Parathyroid adenoma (tissue), 2 donors: ENCODE measurements around the gene FTL.

Source experiments
- H2AFZ ChIP-seq: fragments of 300-600 bp; sonication (generic); one replicate; pipeline ENCODE4 v1.7.0; 2017; ENCODE audit warnings: antibody characterized with exemption, mild to moderate bottlenecking
- H3K27ac ChIP-seq: fragments of 300-600 bp; sonication (generic); one replicate; pipeline ENCODE4 v1.7.0; 2017
- H3K27me3 ChIP-seq: fragments of 300-600 bp; sonication (generic); one replicate; pipeline ENCODE4 v1.7.0; 2017; ENCODE audit warnings: low read length; ENCODE audit not compliant: control insufficient read depth, insufficient read depth
- H3K36me3 ChIP-seq: fragments of 300-600 bp; sonication (generic); one replicate; pipeline ENCODE4 v1.7.0; 2017; ENCODE audit warnings: low read length; ENCODE audit not compliant: control insufficient read depth, insufficient read depth
- H3K4me1 ChIP-seq: fragments of 300-600 bp; sonication (generic); one replicate; pipeline ENCODE4 v1.7.0; 2017; ENCODE audit warnings: control low read depth
- H3K4me2 ChIP-seq: fragments of 300-600 bp; sonication (generic); one replicate; pipeline ENCODE4 v1.7.0; 2017; ENCODE audit warnings: low read length
- H3K4me3 ChIP-seq: fragments of 300-600 bp; sonication (generic); one replicate; pipeline ENCODE4 v1.7.0; 2017; ENCODE audit warnings: low read depth, low read length
- H3K79me2 ChIP-seq: fragments of 300-600 bp; sonication (generic); one replicate; pipeline ENCODE4 v1.7.0; 2017; ENCODE audit warnings: control low read depth
- H3K9ac ChIP-seq: fragments of 300-600 bp; sonication (generic); one replicate; pipeline ENCODE4 v1.7.0; 2017; ENCODE audit warnings: mild to moderate bottlenecking
- H3K9me3 ChIP-seq: fragments of 300-600 bp; sonication (generic); one replicate; pipeline ENCODE4 v1.7.0; 2017; ENCODE audit warnings: low read length; ENCODE audit not compliant: control insufficient read depth
- TF ChIP-seq, protein P1 (sequence below): fragments of 300-600 bp; sonication (generic); IDR thresholded peaks from one replicate; pipeline ENCODE4 v1.7.0; 2017; ENCODE audit warnings: antibody characterized with exemption, mild to moderate bottlenecking
- donor health status: primary hyperparathyroidism.

FTL gene

DNA sequence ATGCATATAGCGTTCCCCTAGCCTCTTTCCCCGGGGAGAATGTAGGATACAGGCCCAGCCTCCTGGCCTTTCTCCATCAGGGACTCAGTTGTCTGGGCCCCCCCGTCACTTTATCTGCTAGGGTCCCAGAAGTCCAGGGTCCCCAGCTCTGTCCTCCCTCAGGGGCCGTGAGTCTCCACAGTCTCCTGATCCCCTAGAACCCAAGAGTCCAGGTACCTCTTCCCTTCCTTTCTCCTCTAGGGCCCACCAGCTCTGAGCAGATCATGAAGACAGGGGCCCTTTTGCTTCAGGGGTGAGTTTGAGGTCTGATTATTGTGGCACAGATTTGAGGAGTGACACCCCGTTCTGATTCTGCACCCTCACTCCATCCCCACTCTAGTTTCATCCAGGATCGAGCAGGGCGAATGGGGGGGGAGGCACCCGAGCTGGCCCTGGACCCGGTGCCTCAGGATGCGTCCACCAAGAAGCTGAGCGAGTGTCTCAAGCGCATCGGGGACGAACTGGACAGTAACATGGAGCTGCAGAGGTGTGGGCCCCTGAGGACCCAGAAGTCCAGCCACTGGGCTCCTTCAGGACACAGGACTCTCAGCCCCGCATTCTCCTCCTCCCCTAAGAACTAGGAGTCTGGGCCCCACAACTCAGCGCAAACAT lies 9.7 kb upstream of the FTL start:
- Histone ChIP-seq H3K4me1 (peaks cover 4% of the 10 kb centered on the region), H3K4me2 (peak overlapping the region; percentile 95), H3K4me3 (peak overlapping the region; percentile 91), H3K79me2 (no peaks in the 10 kb centered on the region), H3K9ac (peak overlapping the region; percentile 32), H3K36me3 (no peaks in the 10 kb centered on the region), H3K27ac (peak overlapping the region; percentile 51), H2AFZ (peak overlapping the region; percentile 97), H3K27me3 (no peaks in the 10 kb centered on the region), H3K9me3 (no peaks in the 10 kb centered on the region)
- TF ChIP-seq, protein P1, sequence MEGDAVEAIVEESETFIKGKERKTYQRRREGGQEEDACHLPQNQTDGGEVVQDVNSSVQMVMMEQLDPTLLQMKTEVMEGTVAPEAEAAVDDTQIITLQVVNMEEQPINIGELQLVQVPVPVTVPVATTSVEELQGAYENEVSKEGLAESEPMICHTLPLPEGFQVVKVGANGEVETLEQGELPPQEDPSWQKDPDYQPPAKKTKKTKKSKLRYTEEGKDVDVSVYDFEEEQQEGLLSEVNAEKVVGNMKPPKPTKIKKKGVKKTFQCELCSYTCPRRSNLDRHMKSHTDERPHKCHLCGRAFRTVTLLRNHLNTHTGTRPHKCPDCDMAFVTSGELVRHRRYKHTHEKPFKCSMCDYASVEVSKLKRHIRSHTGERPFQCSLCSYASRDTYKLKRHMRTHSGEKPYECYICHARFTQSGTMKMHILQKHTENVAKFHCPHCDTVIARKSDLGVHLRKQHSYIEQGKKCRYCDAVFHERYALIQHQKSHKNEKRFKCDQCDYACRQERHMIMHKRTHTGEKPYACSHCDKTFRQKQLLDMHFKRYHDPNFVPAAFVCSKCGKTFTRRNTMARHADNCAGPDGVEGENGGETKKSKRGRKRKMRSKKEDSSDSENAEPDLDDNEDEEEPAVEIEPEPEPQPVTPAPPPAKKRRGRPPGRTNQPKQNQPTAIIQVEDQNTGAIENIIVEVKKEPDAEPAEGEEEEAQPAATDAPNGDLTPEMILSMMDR = no peak

DNA sequence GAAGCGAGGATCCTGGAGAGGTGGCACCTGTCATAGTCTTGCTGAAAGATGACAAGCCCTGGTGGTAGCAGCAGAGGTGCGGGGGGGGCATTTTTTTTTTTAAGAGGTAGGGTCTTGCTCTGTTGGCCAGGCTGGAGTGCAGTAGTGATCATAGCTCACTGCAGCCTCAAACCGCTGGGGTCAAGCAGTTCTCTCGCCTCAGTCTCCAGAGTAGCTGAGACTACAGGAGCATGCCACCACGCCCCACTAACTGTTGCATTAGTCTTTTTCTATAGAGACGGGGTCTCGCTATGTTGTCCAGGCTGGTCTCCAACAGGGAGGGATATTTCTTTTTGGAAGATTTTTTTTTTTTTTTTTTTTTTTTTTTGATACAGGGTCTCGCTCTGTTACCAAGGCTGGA lies 7.1 kb upstream of the FTL start:
- H3K9ac ChIP-seq = no peak overlapping the region

DNA sequence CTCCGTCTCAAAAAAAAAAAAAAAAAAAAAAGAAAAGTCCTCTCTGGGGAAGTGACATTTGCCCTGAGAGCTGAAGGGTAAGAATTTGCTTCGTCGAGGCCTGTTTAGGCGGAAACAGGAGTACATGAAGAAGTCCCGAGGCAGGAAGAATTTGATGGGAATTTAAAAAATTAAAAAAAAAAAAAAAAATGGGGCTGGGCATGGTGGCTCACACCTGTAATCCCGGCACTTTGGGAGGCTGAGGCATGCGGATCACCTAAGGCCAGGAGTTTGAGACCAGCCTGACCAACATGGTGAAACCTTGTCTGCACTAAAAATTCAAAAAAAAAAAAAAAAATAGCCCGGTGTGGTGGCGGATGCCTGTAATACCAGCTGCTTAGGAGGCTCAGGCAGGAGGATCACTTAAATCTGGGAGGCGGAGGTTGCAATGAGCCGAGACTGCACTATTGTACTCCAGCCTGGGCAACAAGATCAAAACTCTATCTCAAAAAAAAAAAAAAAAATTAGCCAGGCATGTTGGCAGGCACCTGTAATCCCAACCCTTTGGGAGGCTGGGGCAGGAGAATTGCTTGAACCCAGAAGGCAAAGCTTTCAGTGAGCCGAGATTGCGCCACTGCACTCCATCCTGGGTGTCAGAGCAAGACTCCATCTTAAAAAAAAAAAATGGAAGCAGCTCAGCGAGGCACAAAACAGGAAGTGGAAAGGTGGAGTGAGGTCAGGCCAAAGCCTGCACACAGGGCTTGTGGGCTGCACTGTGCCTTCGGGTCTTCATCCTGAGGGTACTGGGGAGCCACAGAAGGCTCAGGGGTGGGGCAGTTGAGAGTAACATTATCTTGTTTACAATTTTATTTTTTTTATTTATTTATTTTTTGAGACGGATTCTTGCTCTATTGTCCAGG lies 5.5 kb upstream of the FTL start:
- Histone ChIP-seq H3K9me3 (no peaks in the 10 kb centered on the region), H3K4me1 (peaks cover 22% of the 10 kb centered on the region), H3K4me3 (no peak overlapping the region), H3K27me3 (no peaks in the 10 kb centered on the region), H3K79me2 (no peaks in the 10 kb centered on the region), H3K27ac (no peak overlapping the region), H3K9ac (no peak overlapping the region), H3K4me2 (no peak overlapping the region), H2AFZ (no peak overlapping the region), H3K36me3 (no peaks in the 10 kb centered on the region)
- TF ChIP-seq, protein P1 = no peak

More for the DNA sequence above, 7.1 kb upstream of the FTL start:
- Histone ChIP-seq H3K9me3 (no peaks in the 10 kb centered on the region), H3K4me3 (no peak overlapping the region), H3K79me2 (no peaks in the 10 kb centered on the region), H2AFZ (no peak overlapping the region), H3K36me3 (no peaks in the 10 kb centered on the region), H3K27me3 (no peaks in the 10 kb centered on the region), H3K4me2 (no peak overlapping the region), H3K4me1 (peaks cover 10% of the 10 kb centered on the region), H3K27ac (no peak overlapping the region)
- TF ChIP-seq, protein P1 = no peak

DNA sequence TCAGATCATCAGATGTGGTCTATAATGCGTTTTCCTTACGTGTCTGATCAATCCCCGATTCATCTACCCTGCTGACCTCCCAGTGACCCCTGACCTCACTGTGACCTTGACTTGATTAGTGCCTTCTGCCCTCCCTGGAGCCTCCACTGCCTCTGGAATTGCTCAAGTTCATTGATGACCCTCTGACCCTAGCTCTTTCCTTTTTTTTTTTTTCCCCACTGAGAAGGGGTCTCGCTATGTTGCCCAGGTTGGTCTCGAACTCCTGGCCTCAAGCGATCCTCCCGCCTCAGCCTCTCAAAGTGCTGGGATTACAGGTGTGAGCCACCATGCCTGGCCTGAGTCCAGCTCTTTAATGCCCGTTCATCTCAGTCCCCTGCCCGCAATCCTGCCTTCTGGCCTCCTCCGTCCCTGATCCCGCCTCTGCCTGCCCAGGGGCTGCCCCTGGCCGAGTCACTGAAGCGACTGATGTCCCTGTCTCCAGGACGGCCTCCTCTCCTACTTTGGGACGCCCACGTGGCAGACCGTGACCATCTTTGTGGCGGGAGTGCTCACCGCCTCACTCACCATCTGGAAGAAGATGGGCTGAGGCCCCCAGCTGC lies 4.0 kb upstream of the FTL start:
- no peaks in the 10 kb centered on the region for H3K27me3 ChIP-seq
- peaks cover 20% of the 10 kb centered on the region for H3K4me1 ChIP-seq
- TF ChIP-seq, protein P1 = no peak
- H3K36me3 ChIP-seq = no peaks in the 10 kb centered on the region
- no peak overlapping the region for H3K4me2 ChIP-seq
- H3K79me2 ChIP-seq = peaks cover 5% of the 10 kb centered on the region
- no peaks in the 10 kb centered on the region for H3K9me3 ChIP-seq
- H3K9ac ChIP-seq = no peak overlapping the region
- H3K4me3 ChIP-seq = no peak overlapping the region
- H2AFZ ChIP-seq = no peak overlapping the region
- H3K27ac ChIP-seq = no peak overlapping the region
